ENCODE data around the gene CACNA1A. TPM values are rescaled to one million over a fixed set of nuclear protein-coding genes. Genes with fewer than 3 reads are reported as not detected.
"Not testable (repeated sequence)": the region's sequence is repeated elsewhere in the genome, so short reads cannot be mapped to it uniquely, and the experiment has no call there.

The CACNA1A gene
- total and polyA plus RNA-seq, 5 donors, result 0.65 to 1.3 (median 0.88) TPM

GRCh38 chr19:13529721-13530120, 23.4 kb upstream of the CACNA1A start:
- intact Hi-C loops (cut with DNase I); DNase-seq; H3K27ac ChIP-seq (ENCODE audit: low read length); ATAC-seq; H3K27me3 ChIP-seq (ENCODE audit: control insufficient read depth, insufficient read depth); H3K9me3 ChIP-seq (ENCODE audit: control insufficient read depth, low read length); H3K4me3 ChIP-seq (ENCODE audit: low read length); H3K4me1 ChIP-seq (ENCODE audit: control insufficient read depth, insufficient read depth, low read length): not testable (repeated sequence)
- 75% methylated on average over 2 of the region's 2 CpGs for WGBS

GRCh38 chr19:13526552-13526951, 20.3 kb upstream of the CACNA1A start:
- no peaks in the 10 kb centered on the region for H3K9me3 ChIP-seq (ENCODE audit: control insufficient read depth, low read length)
- no peaks in the 10 kb centered on the region for H3K4me1 ChIP-seq (ENCODE audit: control insufficient read depth, insufficient read depth, low read length)
- H3K4me3 ChIP-seq (ENCODE audit: low read length), result no peak overlapping the region
- H3K27me3 ChIP-seq (ENCODE audit: control insufficient read depth, insufficient read depth), result no peaks in the 10 kb centered on the region
- no peak overlapping the region for H3K27ac ChIP-seq (ENCODE audit: low read length)
- WGBS, result 13% methylated on average over 2 of the region's 2 CpGs
- ATAC-seq, result no peak
- intact Hi-C loops (cut with DNase I), result no loop called here
- DNase-seq, result no peak

- no peak for DNase-seq
- Histone ChIP-seq H3K27ac (ENCODE audit: low read length) (no peak overlapping the region), H3K9me3 (ENCODE audit: control insufficient read depth, low read length) (peaks cover 4% of the 10 kb centered on the region), H3K4me1 (ENCODE audit: control insufficient read depth, insufficient read depth, low read length) (no peaks in the 10 kb centered on the region), H3K4me3 (ENCODE audit: low read length) (no peak overlapping the region), H3K27me3 (ENCODE audit: control insufficient read depth, insufficient read depth) (no peaks in the 10 kb centered on the region)
- intact Hi-C loops (cut with DNase I), result no loop called here
- no peak for ATAC-seq
Observed at GRCh38 chr19:13521066-13521465, 14.8 kb upstream of the CACNA1A start.

GRCh38 chr19:13511947-13512346, 5.7 kb upstream of the CACNA1A start:
- WGBS, result 82% methylated on average over 2 of the region's 2 CpGs
- DNase-seq (no peak), ATAC-seq (no peak)
- H3K27ac ChIP-seq (ENCODE audit: low read length), result no peak overlapping the region
- intact Hi-C loops (cut with DNase I), result no loop called here
- no peak overlapping the region for H3K4me3 ChIP-seq (ENCODE audit: low read length)
- no peaks in the 10 kb centered on the region for H3K27me3 ChIP-seq (ENCODE audit: control insufficient read depth, insufficient read depth)
- no peaks in the 10 kb centered on the region for H3K9me3 ChIP-seq (ENCODE audit: control insufficient read depth, low read length)
- no peaks in the 10 kb centered on the region for H3K4me1 ChIP-seq (ENCODE audit: control insufficient read depth, insufficient read depth, low read length)

GRCh38 chr19:13507053-13507611, 853 bp upstream of the CACNA1A start:
- Histone ChIP-seq H3K27ac (ENCODE audit: low read length) (no peak overlapping the region), H3K9me3 (ENCODE audit: control insufficient read depth, low read length) (no peaks in the 10 kb centered on the region), H3K27me3 (ENCODE audit: control insufficient read depth, insufficient read depth) (peaks cover 2% of the 10 kb centered on the region), H3K4me1 (ENCODE audit: control insufficient read depth, insufficient read depth, low read length) (no peaks in the 10 kb centered on the region), H3K4me3 (ENCODE audit: low read length) (no peak overlapping the region)
- no peak for DNase-seq
- 2% methylated on average over 22 of the region's 22 CpGs for WGBS
- intact Hi-C loops (cut with DNase I), result no loop called here
- ATAC-seq, result no peak

- Histone ChIP-seq H3K4me1 (ENCODE audit: control insufficient read depth, insufficient read depth, low read length) (no peaks in the 10 kb centered on the region), H3K9me3 (ENCODE audit: control insufficient read depth, low read length) (no peaks in the 10 kb centered on the region), H3K4me3 (ENCODE audit: low read length) (peak overlapping the region; percentile 50), H3K27ac (ENCODE audit: low read length) (no peak overlapping the region), H3K27me3 (ENCODE audit: control insufficient read depth, insufficient read depth) (peaks cover 2% of the 10 kb centered on the region)
- DNase-seq (no peak), ATAC-seq (no peak)
- 2% methylated on average over 69 of the region's 69 CpGs for WGBS
- intact Hi-C loops (cut with DNase I), result no loop called here
Observed at GRCh38 chr19:13505761-13506470, 363 bp downstream of the CACNA1A start.

- WGBS, result 35% methylated on average over 20 of the region's 20 CpGs
- peaks cover 2% of the 10 kb centered on the region for H3K27me3 ChIP-seq (ENCODE audit: control insufficient read depth, insufficient read depth)
- DNase-seq (no peak), ATAC-seq (no peak)
- intact Hi-C loops (cut with DNase I), result no loop called here
- H3K27ac ChIP-seq (ENCODE audit: low read length), result no peak overlapping the region
- no peaks in the 10 kb centered on the region for H3K9me3 ChIP-seq (ENCODE audit: control insufficient read depth, low read length)
- H3K4me1 ChIP-seq (ENCODE audit: control insufficient read depth, insufficient read depth, low read length), result no peaks in the 10 kb centered on the region
- H3K4me3 ChIP-seq (ENCODE audit: low read length), result no peak overlapping the region
Observed at GRCh38 chr19:13505164-13505695, 1.0 kb downstream of the CACNA1A start.

GRCh38 chr19:13503570-13504235, 2.6 kb downstream of the CACNA1A start:
- Histone ChIP-seq H3K27ac (ENCODE audit: low read length) (no peak overlapping the region), H3K9me3 (ENCODE audit: control insufficient read depth, low read length) (no peaks in the 10 kb centered on the region), H3K27me3 (ENCODE audit: control insufficient read depth, insufficient read depth) (peaks cover 2% of the 10 kb centered on the region), H3K4me3 (ENCODE audit: low read length) (no peak overlapping the region), H3K4me1 (ENCODE audit: control insufficient read depth, insufficient read depth, low read length) (no peaks in the 10 kb centered on the region)
- 56% methylated on average over 12 of the region's 12 CpGs for WGBS
- DNase-seq (no peak), ATAC-seq (no peak)
- intact Hi-C loops (cut with DNase I), result no loop called here

GRCh38 chr19:13502231-13502630, 4.0 kb downstream of the CACNA1A start:
- no peak for ATAC-seq
- Histone ChIP-seq H3K27me3 (ENCODE audit: control insufficient read depth, insufficient read depth) (peaks cover 2% of the 10 kb centered on the region), H3K9me3 (ENCODE audit: control insufficient read depth, low read length) (no peaks in the 10 kb centered on the region), H3K4me1 (ENCODE audit: control insufficient read depth, insufficient read depth, low read length) (no peaks in the 10 kb centered on the region), H3K27ac (ENCODE audit: low read length) (no peak overlapping the region), H3K4me3 (ENCODE audit: low read length) (no peak overlapping the region)
- intact Hi-C loops (cut with DNase I), result no loop called here
- 84% methylated on average over 6 of the region's 6 CpGs for WGBS
- DNase-seq, result no peak

GRCh38 chr19:13499692-13500091, 6.6 kb downstream of the CACNA1A start:
- ATAC-seq, result no peak
- Histone ChIP-seq H3K9me3 (ENCODE audit: control insufficient read depth, low read length) (no peaks in the 10 kb centered on the region), H3K4me1 (ENCODE audit: control insufficient read depth, insufficient read depth, low read length) (no peaks in the 10 kb centered on the region), H3K27me3 (ENCODE audit: control insufficient read depth, insufficient read depth) (peaks cover 2% of the 10 kb centered on the region), H3K27ac (ENCODE audit: low read length) (no peak overlapping the region), H3K4me3 (ENCODE audit: low read length) (no peak overlapping the region)
- no peak for DNase-seq
- intact Hi-C loops (cut with DNase I), result no loop called here
- WGBS, result 91% methylated on average over 9 of the region's 9 CpGs

- intact Hi-C loops (cut with DNase I), result no loop called here
- Histone ChIP-seq H3K4me1 (ENCODE audit: control insufficient read depth, insufficient read depth, low read length) (no peaks in the 10 kb centered on the region), H3K27me3 (ENCODE audit: control insufficient read depth, insufficient read depth) (peaks cover 5% of the 10 kb centered on the region), H3K4me3 (ENCODE audit: low read length) (no peak overlapping the region), H3K9me3 (ENCODE audit: control insufficient read depth, low read length) (peaks cover 2% of the 10 kb centered on the region), H3K27ac (ENCODE audit: low read length) (no peak overlapping the region)
- no peak for ATAC-seq
- no peak for DNase-seq
- 78% methylated on average over 1 of the region's 1 CpG for WGBS
Observed at GRCh38 chr19:13493516-13494310, 12.6 kb downstream of the CACNA1A start.

Measured in right cardiac atrium (tissue), 5 donors.